Erythroblast (primary cell): ENCODE data around the gene BRIP1.

Source experiments
- GATA1 ChIP-seq: IDR thresholded peaks from 2 replicates; pipeline ENCODE4 v1.6.1; 2011; ENCODE audit warnings: low read depth, mild to moderate bottlenecking, control low read depth, low read length, moderate library complexity
- POLR2A ChIP-seq: IDR thresholded peaks from 2 replicates; pipeline ENCODE4 v1.6.1; 2011; ENCODE audit warnings: mild to moderate bottlenecking, low read length

- TF ChIP-seq POLR2A (no peak), GATA1 (no peak)
These were observed 77.2 kb downstream of the BRIP1 start for GRCh38 chr17:61786088-61786487.
